HFFc6 (cell line): ENCODE measurements around the gene NOS1AP. TPM values are rescaled to one million over a fixed set of nuclear protein-coding genes. Genes with fewer than 3 reads are reported as not detected.

ENCODE experiments used
- DNase-seq: peaks from one replicate; pipeline ENCODE4 v3.0.0-alpha.2; 2018
- H3K27ac Mint-ChIP-seq: 2 replicates; pipeline ENCODE4 v1.8.0; 2020; ENCODE audit warnings: mild to moderate bottlenecking, mixed read lengths
- H3K27me3 Mint-ChIP-seq: 2 replicates; pipeline ENCODE4 v1.8.0; 2021; ENCODE audit warnings: mild to moderate bottlenecking, moderate library complexity, mixed read lengths; ENCODE audit not compliant: insufficient read depth
- H3K36me3 Mint-ChIP-seq: 2 replicates; pipeline ENCODE4 v1.8.0; 2021; ENCODE audit warnings: low read depth, mixed read lengths
- H3K4me1 Mint-ChIP-seq: 2 replicates; pipeline ENCODE4 v1.8.0; 2020; ENCODE audit warnings: low read depth, mixed read lengths
- H3K4me3 Mint-ChIP-seq: 2 replicates; pipeline ENCODE4 v1.8.0; 2020; ENCODE audit warnings: mild to moderate bottlenecking, moderate library complexity, mixed read lengths
- H3K9me3 Mint-ChIP-seq: 2 replicates; pipeline ENCODE4 v1.8.0; 2020; ENCODE audit warnings: mild to moderate bottlenecking, mixed read lengths
- total RNA-seq, 6 experiments: library from RNA; stranded (reverse); fragmentation: NEBNext Ultra II Directional; extraction: Animal tissue kit (Norgen Biotek cat#: 25700); gene quantifications; 2 replicates in 1 of 6; 3 replicates in 5 of 6; pipeline ENCODE4 v1.2.3, GENCODE V29; 2021
- TF ChIP-seq, protein P1 (sequence below): fragments of 200-600 bp; sonication (generic); IDR thresholded peaks from 2 replicates; pipeline ENCODE4 v1.5.0; 2021; ENCODE audit warnings: antibody characterized with exemption, mild to moderate bottlenecking

NOS1AP gene
- total RNA-seq, 6 experiments from 2014 or later = 0.11 to 0.62 (median 0.29) TPM

DNA sequence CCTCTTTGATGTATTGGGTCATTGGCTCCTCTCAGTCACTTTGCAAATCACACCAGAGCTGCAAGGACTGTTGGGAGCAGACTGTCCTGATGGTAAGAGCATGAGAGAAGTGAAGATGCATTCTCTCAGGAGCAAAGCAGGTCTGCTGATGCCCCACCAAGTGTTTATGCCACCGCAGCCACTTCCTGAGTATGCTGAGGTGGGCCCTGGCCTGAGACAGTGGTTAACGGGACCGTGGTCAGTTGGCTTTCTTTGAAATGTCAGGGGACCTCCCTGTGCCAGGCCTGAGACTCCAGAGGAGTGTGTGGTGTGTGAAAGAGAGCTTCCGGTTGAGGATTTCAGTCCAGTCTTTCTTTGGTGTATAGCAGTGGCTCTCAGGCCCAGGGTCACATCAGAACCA, 227.7 kb downstream of the NOS1AP start:
- no peaks in the 10 kb centered on the region for H3K9me3 Mint-ChIP-seq
- no peak for DNase-seq
- H3K4me1 Mint-ChIP-seq = peaks cover 13% of the 10 kb centered on the region
- peaks cover 22% of the 10 kb centered on the region for H3K27me3 Mint-ChIP-seq
- TF ChIP-seq, protein P1, sequence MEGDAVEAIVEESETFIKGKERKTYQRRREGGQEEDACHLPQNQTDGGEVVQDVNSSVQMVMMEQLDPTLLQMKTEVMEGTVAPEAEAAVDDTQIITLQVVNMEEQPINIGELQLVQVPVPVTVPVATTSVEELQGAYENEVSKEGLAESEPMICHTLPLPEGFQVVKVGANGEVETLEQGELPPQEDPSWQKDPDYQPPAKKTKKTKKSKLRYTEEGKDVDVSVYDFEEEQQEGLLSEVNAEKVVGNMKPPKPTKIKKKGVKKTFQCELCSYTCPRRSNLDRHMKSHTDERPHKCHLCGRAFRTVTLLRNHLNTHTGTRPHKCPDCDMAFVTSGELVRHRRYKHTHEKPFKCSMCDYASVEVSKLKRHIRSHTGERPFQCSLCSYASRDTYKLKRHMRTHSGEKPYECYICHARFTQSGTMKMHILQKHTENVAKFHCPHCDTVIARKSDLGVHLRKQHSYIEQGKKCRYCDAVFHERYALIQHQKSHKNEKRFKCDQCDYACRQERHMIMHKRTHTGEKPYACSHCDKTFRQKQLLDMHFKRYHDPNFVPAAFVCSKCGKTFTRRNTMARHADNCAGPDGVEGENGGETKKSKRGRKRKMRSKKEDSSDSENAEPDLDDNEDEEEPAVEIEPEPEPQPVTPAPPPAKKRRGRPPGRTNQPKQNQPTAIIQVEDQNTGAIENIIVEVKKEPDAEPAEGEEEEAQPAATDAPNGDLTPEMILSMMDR = no peak
- H3K36me3 Mint-ChIP-seq = no peaks in the 10 kb centered on the region
- H3K27ac Mint-ChIP-seq = no peak overlapping the region
- H3K4me3 Mint-ChIP-seq = no peak overlapping the region

DNA sequence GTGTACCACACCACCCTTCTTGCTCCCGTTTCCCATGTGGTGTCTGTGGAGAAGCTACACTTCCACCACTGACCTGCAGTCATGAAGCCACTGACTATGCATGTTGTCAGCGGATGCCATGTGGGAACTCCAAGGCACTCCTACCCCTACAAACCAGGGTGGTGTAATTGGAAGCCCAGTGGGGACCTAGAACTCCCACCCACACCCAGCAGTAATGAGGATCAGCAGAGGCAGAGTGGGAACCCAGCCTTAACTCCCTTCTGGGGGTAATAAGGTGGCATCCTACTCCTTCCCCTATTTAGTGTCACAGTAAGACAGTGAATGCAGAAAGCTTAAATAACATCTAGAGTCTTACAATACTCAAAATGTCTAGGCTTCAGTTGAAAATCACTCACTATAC, 228.8 kb downstream of the NOS1AP start:
- H3K4me3 Mint-ChIP-seq = no peak overlapping the region
- TF ChIP-seq, protein P1 = no peak
- no peaks in the 10 kb centered on the region for H3K36me3 Mint-ChIP-seq
- peaks cover 22% of the 10 kb centered on the region for H3K27me3 Mint-ChIP-seq
- H3K27ac Mint-ChIP-seq = no peak overlapping the region
- H3K4me1 Mint-ChIP-seq = peaks cover 15% of the 10 kb centered on the region
- H3K9me3 Mint-ChIP-seq = no peaks in the 10 kb centered on the region
- no peak for DNase-seq

- DNase-seq = no peak
- Mint-ChIP-seq H3K36me3 (no peaks in the 10 kb centered on the region), H3K27ac (no peak overlapping the region), H3K4me1 (peaks cover 19% of the 10 kb centered on the region), H3K9me3 (no peaks in the 10 kb centered on the region), H3K4me3 (no peak overlapping the region), H3K27me3 (peaks cover 22% of the 10 kb centered on the region)
- TF ChIP-seq, protein P1 = no peak
These were observed 229.5 kb downstream of the NOS1AP start for GRCh38 chr1:162299018-162299417.

- Mint-ChIP-seq H3K27me3 (peaks cover 19% of the 10 kb centered on the region), H3K36me3 (no peaks in the 10 kb centered on the region), H3K9me3 (no peaks in the 10 kb centered on the region), H3K27ac (no peak overlapping the region), H3K4me3 (no peak overlapping the region), H3K4me1 (peaks cover 22% of the 10 kb centered on the region)
- TF ChIP-seq, protein P1 = no peak
- DNase-seq = no peak
These were observed 230.8 kb downstream of the NOS1AP start for GRCh38 chr1:162300057-162300917.

DNA sequence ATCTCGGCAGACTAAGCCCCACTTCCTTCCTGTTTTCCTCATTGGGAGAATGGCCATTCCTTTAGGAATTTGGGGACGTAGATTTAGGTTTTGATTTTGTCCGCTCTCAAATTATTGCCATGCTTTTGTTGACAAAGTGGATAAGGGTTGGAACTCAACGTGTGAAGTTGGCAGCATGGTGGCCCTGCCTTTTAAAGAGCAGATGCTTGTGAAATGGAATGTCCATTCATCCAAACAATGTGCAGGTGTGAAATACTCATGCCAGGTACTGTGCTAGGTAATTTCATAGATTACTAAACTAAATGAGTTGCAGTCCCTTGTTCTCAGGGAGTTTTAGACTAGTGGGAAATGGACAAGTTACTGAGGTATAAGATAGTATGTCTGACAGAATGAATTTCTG, 232.2 kb downstream of the NOS1AP start:
- no peak for DNase-seq
- H3K36me3 Mint-ChIP-seq = no peaks in the 10 kb centered on the region
- H3K4me3 Mint-ChIP-seq = no peak overlapping the region
- TF ChIP-seq, protein P1 = no peak
- no peak overlapping the region for H3K27ac Mint-ChIP-seq
- no peaks in the 10 kb centered on the region for H3K9me3 Mint-ChIP-seq
- peaks cover 23% of the 10 kb centered on the region for H3K4me1 Mint-ChIP-seq
- H3K27me3 Mint-ChIP-seq = peaks cover 12% of the 10 kb centered on the region
